ENCODE results near the gene FOXN3.

DNA sequence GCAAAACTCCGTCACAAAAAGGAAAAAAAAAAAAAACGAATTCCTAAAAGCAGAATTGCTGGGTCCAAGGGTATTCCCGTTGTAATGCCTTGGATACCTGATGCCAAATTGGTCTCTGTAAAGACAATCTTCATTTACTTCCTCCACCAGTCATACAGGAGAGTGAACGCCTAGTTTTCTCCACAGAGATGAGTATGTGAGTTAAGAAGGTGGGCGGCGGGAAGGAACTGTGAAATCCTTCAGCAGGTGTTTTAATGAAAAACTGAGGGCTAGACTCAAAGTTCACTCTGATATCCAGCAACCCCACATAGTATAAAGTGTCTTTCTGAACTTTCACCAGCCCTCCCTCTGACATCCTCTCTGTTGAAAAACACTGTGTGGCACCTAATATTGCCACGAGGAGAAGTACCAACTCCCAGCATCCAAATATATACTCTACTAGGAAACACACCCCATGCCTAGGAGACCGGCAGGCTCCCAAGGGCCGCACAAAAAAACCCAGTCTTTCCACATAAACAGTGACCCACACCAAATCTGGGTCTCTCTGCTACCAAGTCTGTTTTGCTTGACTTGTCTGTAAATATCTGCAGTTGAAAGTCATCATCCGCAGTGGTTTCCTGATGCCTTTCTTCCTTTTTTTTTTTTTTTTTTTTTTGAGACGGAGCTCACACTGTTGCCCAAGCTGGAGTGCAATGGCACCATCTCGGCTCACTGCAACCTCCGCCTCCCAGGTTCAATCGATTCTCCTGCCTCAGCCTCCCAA is 30.3 kb upstream of the FOXN3 start:
- TF ChIP-seq, protein P1, sequence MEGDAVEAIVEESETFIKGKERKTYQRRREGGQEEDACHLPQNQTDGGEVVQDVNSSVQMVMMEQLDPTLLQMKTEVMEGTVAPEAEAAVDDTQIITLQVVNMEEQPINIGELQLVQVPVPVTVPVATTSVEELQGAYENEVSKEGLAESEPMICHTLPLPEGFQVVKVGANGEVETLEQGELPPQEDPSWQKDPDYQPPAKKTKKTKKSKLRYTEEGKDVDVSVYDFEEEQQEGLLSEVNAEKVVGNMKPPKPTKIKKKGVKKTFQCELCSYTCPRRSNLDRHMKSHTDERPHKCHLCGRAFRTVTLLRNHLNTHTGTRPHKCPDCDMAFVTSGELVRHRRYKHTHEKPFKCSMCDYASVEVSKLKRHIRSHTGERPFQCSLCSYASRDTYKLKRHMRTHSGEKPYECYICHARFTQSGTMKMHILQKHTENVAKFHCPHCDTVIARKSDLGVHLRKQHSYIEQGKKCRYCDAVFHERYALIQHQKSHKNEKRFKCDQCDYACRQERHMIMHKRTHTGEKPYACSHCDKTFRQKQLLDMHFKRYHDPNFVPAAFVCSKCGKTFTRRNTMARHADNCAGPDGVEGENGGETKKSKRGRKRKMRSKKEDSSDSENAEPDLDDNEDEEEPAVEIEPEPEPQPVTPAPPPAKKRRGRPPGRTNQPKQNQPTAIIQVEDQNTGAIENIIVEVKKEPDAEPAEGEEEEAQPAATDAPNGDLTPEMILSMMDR (optimal IDR thresholded peaks at IDR 0.05 in 1 of 3, IDR thresholded peaks at IDR 0.05 in 1 of 3, conservative IDR thresholded peaks at IDR 0.05 in 1 of 3; ENCODE audit: extremely low read depth in 1 of 3, insufficient read depth in 2 of 3, low read length in 3 of 3), result no peak
- TF ChIP-seq EZH2 (IDR thresholded peaks at IDR 0.05; ENCODE audit: low read length), result no peak
